Astrocyte (in vitro differentiated cells and primary cell): ENCODE data around the gene SMAD3.

Source experiments
- CTCF ChIP-seq: IDR thresholded peaks from 2 replicates; pipeline ENCODE4 v1.5.1; 2011; ENCODE audit warnings: low read depth, mild to moderate bottlenecking, inconsistent platforms, low read length, moderate library complexity; ENCODE audit not compliant: insufficient read depth
- EZH2 ChIP-seq: IDR thresholded peaks from 2 replicates; pipeline ENCODE4 v1.6.1; 2012; ENCODE audit warnings: mild to moderate bottlenecking, low read length, inconsistent platforms; ENCODE audit not compliant: insufficient read depth

GRCh38 chr15:67130166-67130565 is 64.8 kb downstream of the SMAD3 start:
- TF ChIP-seq CTCF (no peak), EZH2 (no peak)
